Stimulated activated CD4-positive, alpha-beta T cell treated with anti-CD3 and anti-CD28 coated beads, Interleukin-4, amount 100 ng/mL, for 1 hour (primary cell): ENCODE measurements around the gene COQ5.
A peak's percentile ranks its signal among the peaks of the same experiment; 100 is the strongest.
"Not testable (repeated sequence)": the region's sequence is repeated elsewhere in the genome, so short reads cannot be mapped to it uniquely, and the experiment has no call there.

Source experiments
- DNase-seq: peaks from one replicate; pipeline ENCODE4 v3.0.0-alpha.2; 2020

The COQ5 gene

GRCh38 chr12:120522568-120522967 is 6.4 kb downstream of the COQ5 start:
- no peak for DNase-seq

GRCh38 chr12:120519324-120519723 is 9.6 kb downstream of the COQ5 start:
- DNase-seq, result not testable (repeated sequence)

- DNase-seq, result no peak
These were observed 13.5 kb downstream of the COQ5 start for GRCh38 chr12:120515496-120515895.

GRCh38 chr12:120514002-120514401 is 15.0 kb downstream of the COQ5 start:
- no peak for DNase-seq

GRCh38 chr12:120508537-120508936 is 20.4 kb downstream of the COQ5 start:
- DNase-seq, result no peak

- DNase-seq, result no peak
These were observed 24.4 kb downstream of the COQ5 start for GRCh38 chr12:120504587-120504986.

GRCh38 chr12:120500581-120500980 is 28.4 kb downstream of the COQ5 start:
- DNase-seq, result no peak

GRCh38 chr12:120498870-120499515 is 30.0 kb downstream of the COQ5 start:
- DNase-seq, result no peak

GRCh38 chr12:120497524-120498150 is 31.3 kb downstream of the COQ5 start:
- no peak for DNase-seq

- peak; percentile 36 for DNase-seq
These were observed 32.3 kb downstream of the COQ5 start for GRCh38 chr12:120496413-120497340.

GRCh38 chr12:120495731-120496412 is 33.1 kb downstream of the COQ5 start, which contains the start of gene DYNLL1:
DYNLL1 (plus strand) TSS chr12:120496113; CDS start chr12:120496422, 309 bp downstream.
- peak; percentile 98 for DNase-seq

DNA sequence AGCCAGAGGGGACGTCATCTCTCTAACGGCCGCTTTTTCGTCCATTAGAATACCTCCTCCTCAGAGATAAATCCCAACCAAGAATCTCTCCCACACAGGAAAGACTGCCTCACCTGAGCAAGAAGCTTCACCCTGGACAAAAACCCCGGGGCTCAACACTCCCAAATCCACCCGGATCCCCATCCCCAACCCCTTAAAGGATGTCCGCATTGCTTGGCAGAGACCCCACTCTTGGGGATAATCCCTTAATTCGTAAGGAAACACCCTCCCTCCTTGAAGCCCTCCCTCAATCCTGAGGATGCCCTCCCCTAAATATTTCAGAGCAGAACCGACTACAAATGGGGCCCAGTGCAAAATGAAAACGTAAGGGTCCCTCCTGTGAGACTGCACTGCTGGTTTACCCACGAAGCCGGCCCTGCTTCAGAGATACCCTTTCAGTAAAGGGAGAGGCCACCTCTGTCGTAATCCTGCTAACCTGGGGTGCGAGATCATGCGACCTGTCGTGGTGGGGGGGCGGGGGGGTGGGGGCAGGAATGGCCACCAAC is 33.7 kb downstream of the COQ5 start:
- DNase-seq, result no peak

GRCh38 chr12:120490833-120491512 is 38.0 kb downstream of the COQ5 start:
- DNase-seq, result no peak

- DNase-seq, result no peak
These were observed 38.6 kb downstream of the COQ5 start for GRCh38 chr12:120490325-120490724.

- no peak for DNase-seq
These were observed 39.9 kb downstream of the COQ5 start for GRCh38 chr12:120489018-120489417.

DNA sequence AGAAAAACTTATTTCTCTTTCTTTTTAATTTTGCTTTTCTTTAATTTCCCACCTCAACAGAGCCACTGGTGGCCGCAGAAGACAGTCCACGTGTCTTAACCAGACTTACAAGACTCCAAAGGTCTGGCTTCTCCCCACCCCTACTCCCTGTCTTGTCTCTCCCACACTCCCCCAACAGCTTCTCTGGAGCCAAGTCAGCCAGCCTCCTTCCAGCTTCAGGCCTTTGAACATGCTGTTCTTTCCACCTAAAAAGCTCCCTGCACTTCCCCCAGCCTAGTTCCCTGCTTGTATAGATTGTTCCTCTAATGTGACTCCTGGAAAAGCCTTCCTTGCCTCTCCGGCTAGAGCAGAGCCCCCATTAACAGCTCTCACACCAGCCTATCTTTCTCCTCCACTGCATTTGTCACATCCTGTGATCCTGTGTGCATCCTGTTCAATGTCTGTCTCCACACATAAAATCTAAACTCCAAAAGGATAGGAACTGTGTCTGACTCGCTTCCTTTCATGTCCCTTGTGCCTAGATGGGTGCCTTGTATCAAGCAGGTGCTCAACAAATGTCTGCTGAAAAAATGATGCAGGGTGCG is 40.8 kb downstream of the COQ5 start:
- DNase-seq, result no peak

GRCh38 chr12:120487552-120487951 is 41.4 kb downstream of the COQ5 start:
- DNase-seq, result not testable (repeated sequence)

DNA sequence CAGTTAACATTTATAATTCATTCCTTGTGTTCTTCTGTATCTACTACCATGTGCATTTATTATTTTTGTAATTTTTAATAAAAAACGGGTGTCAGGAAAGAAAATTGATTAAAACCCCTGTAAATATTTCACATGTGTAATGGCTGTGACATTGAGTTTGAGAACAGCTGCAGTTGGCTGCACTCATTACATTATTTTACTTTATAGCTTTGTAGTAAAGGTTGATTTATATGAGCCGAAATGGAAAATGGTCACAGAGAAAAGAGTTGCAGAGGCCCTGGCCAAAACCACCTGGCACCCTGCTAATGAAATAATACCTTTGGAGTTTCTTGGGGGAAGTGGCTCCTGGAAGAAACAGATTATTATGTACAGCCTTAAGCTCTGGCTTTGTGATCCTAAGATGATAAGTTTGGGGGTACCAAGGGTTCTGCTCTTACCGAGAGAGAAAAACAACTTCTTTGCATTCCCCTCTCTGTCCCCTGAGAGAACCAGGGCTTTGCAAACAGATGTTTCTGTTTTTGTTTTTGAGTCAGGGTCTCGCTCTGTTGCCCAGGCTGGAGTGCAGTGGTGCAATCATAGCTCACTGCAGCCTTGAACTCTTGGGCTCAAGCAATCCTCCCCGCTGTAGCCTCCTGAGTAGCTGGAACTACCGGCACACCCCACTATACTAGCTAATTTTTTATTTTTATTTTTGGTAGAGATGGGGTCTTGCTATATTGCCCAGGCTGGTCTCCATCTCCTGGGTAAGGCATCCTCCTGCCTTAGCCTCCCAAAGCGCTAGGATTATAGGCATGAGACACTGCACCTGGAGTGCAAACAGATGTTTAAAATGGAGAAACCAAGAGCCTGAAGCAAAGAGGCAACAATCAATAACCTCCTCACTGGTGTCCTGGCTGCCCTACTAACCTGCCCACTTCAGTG is 42.7 kb downstream of the COQ5 start:
- DNase-seq, result no peak

GRCh38 chr12:120483621-120484020 is 45.3 kb downstream of the COQ5 start:
- DNase-seq, result no peak

- DNase-seq, result no peak
These were observed 47.8 kb downstream of the COQ5 start for GRCh38 chr12:120481022-120481767.
